SH-SY5Y (cell line): ENCODE measurements around the gene HTR4.

ENCODE experiments used
- GATA2 ChIP-seq: IDR thresholded peaks from 2 replicates; pipeline ENCODE4 v1.6.1; 2011; ENCODE audit warnings: mild to moderate bottlenecking, low read depth, low read length
- GATA3 ChIP-seq: IDR thresholded peaks from 2 replicates; pipeline ENCODE4 v1.6.1; 2011; ENCODE audit warnings: low read depth, mild to moderate bottlenecking, low read length, moderate library complexity

Gene HTR4, protein sequence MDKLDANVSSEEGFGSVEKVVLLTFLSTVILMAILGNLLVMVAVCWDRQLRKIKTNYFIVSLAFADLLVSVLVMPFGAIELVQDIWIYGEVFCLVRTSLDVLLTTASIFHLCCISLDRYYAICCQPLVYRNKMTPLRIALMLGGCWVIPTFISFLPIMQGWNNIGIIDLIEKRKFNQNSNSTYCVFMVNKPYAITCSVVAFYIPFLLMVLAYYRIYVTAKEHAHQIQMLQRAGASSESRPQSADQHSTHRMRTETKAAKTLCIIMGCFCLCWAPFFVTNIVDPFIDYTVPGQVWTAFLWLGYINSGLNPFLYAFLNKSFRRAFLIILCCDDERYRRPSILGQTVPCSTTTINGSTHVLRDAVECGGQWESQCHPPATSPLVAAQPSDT

DNA sequence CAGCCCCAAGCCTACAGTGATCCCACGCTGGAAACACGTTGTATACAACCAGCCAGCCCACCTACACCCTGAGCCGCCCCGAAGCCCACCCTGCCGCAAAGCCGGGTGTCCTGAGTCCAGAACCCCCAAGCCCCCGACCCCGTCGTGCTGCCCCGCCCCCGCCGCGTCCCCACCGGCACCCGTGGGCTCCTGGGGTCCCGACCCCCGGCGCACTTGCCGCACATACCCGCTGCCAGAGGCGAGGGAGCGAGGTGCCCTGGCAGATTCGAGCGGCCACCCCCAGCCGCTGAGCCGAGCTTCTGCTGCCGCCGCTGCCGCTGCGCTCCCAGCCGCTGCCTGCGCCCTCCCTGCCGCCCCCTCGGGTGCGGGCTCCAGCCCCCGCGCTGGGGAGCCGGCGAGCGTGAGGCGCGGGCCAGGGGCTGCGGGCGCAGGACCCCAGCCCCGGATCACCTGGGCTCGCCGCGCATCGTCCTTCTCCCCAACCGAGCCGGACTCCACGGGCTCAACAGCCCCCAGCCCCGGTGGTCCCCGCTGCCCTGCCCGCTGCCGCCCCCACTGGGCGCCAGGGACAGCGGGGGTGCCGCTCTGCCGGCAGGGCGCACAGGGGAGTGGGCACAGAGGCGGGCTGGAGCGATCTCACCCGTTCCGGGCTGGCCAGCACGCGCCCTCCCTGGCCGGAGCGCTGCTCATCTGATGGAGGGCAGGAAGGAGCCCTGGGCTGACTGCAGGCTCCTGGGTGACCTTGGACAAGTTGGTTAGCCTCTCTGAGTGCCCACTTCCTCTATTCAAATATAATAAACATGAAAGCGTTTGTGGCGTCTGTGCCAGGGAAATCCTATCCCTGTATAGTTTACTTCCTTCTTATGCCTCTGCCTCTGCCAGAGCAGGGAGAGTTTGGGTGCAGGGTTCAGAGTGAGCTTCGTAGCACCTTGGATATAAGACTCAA lies at the start of gene HTR4:
TSS of gene HTR4 (minus strand) at position 692 of the 946 bp plus-strand sequence. CDS start 17,513 bp downstream, outside the sequence.
- no peak for TF ChIP-seq GATA3
- TF ChIP-seq GATA2, result no peak

DNA sequence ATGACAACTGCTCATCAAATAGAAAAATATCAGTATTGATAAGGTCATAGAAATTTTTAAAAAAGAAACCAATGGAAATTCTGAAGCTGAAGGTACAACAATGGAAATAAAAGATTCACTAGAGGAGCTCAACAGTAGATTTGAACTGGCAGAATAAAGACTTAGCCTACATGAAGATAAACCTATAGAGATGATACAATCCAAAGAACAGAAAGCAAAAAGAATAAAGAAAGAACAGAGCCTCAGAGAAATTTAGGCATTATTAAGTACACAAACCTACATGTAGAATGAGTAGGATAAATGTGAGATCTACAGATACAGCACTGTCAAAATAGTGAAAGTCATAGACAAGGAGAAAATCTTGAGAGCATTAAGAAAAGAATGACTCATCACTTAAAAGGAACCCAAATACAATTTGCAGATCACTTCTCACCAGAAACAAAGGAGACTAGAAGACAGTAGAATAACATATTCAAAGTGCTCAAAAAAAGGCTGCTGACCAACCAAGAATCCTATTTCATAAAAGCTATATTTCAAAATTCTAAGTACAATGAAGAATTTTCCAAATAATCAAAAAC lies 47.8 kb upstream of the HTR4 start:
- no peak for TF ChIP-seq GATA2
- TF ChIP-seq GATA3, result no peak

DNA sequence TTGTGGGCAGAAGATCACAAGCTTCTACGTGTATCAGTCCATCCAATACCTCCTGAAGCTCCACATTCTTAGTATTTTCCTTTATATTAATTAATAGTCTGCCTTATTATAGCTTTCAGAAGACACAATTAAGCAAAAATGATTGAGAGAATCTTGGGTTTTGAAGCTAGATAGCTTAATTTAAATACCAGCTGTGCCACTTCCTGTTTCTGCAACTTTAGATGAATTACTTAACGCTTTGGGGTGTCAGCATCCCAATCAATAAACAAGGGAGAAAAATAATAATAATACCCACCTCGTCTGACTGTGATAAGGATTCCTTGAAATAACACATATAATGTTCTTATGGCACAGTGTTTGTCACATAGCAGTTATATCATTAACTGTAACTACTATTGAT lies 44.7 kb upstream of the HTR4 start:
- TF ChIP-seq GATA2, result no peak

DNA sequence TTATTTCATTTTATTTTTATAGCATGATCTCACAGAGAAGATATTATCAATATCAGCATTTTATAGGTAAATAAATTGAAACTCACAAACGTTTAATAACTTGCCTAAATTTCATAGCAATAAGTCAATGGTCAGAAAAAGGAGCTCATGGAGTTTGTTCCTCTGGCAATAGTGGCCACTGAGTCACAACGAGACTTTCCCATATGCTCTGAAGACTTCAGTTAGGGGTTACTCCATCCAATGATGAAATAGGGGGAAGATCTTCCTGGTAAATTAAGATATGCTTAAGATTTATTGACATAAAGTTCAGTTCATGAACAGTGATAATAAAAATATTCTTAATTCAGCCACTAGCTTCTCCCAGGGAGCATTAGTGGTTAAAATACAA lies 43.5 kb upstream of the HTR4 start:
- no peak for TF ChIP-seq GATA2

DNA sequence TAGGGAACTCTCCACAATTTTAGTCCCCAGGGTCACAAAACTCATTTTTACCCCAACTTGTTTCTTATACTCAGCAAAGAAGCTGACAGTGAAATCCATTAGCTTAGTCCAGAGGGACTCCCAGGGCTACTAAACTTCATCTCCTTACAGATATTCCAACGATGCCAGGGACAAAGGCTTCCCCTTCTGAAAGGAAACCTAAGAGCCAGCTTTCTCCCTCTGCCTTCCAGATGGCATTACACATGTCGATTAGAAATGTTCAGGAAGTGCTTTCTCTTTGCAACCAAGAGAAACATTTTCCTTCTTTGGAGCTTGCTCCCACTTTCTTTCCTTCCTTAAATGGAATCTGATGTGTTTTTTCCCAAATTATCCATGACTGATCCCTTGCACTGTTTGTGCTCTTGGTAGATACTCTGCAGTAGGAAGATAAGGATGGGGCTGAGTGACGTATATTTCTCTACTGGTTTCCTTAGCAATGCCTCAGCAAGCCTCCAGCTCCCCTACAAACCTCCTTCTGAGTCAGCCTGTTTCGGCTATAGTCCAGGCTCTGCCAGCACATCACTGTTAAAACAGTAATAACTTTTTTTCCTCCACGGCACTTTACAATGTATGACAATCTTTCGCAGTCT lies 43.0 kb upstream of the HTR4 start:
- TF ChIP-seq GATA2, result no peak
- no peak for TF ChIP-seq GATA3

DNA sequence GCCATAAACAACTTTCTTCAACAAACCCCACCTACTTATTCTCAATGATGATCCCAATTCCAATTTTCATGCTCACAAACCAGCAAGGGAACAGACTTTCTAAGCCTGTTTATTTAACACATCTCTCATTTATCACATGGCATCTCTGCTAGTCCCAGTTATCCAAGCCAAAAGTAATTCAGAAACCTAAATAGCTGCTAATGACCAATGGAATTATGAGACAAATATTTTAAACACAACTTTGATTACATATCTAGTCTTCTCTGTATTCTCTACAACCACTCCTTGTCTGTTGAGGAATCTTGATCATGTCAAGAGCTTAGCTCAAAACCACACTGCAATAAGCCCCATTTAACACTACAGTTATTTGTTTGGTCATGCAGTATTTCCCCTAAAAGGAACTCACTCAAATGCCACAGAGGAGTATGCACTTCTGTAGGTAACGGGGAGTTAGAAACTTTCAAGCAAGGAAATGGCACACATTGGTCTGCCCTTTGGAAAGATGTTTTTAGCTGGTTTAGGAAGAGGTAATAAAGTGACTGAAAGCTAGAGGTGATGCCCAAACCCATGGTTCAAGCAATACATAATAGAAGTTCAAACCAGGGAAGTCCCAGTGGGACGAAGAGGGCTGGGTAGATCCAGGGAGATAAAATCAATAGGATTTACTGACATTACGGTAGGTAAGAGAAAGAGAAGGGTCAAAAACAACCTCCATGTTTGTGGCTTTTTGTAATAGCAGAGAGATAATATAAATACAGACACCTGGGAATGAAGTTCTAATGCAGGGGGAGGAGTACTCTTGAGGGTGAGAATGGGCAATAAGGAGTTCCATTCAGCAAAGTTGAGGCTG lies 42.1 kb upstream of the HTR4 start:
- no peak for TF ChIP-seq GATA3
- no peak for TF ChIP-seq GATA2

DNA sequence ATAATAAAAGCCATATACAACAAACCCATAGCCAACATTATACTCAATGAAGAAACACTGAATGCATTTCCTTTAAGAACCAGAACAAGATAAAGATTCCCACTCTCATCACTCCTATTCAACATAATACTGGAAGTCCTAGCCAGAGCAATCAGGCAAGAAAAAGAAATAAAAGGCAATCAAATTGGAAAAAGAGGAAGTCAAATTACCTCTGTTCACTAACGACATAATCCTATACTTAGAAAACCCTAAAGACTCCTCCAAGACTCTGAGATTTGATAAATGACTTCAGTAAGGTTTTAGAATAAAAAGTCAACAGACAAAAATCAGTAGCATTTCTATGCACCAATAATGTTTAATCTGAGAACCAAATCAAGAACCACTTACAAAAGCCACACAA lies 36.6 kb upstream of the HTR4 start:
- TF ChIP-seq GATA2 (no peak), GATA3 (no peak)

DNA sequence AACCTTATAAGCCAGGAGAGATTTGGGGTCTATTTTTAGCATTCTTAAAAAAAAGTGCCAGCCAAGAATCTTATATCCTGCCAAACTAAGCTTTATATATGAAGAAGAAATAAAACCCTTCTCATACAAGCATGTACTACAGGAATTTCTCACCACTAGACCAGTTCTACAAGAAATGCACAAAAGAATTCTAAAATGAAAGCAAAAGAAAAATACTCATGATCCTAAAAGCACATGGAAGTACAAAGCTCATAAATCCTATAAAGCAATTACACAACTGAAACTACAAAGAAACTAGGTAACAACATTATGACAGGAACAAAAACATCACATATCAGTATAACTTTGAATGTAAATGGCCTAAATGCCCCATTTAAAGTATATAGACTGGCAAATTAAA lies 34.5 kb upstream of the HTR4 start:
- no peak for TF ChIP-seq GATA3
- no peak for TF ChIP-seq GATA2

DNA sequence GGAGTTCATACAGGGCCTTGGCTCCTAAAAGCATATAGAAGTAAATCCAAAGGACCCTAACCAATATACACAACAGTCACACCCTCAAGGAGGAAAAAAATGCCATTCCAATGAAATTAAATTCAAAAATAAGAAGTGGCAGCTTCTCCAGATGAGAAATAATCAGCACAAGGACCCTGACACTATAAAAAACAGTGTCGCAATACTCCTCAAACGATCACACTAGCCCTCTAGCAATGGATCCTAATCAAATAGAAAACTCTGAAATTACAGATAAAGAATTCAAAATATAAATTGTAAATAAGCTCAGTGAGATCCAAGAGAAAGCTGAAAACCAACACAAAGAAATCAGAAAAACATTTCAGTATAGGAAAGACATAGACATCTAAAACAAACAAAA lies 33.5 kb upstream of the HTR4 start:
- TF ChIP-seq GATA2 (no peak), GATA3 (no peak)

DNA sequence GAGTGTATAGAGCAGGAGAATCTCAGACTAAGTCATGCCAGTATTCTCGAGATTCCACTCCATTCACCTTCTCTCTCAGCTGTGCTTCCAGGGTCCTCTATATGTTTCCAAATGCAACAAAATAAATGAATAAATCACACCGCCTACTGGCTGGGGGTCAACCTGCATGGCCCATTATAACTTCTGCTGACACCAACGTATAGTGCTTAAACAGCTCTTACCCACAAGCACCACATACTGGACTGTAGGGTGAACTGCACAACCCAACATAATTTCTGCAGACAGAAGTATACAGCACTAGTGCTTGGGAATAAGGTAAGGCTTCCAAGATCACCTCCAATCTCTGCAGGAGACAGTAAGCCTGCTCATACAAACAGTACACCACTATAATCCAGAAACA lies 33.1 kb upstream of the HTR4 start:
- no peak for TF ChIP-seq GATA2
- TF ChIP-seq GATA3, result no peak

DNA sequence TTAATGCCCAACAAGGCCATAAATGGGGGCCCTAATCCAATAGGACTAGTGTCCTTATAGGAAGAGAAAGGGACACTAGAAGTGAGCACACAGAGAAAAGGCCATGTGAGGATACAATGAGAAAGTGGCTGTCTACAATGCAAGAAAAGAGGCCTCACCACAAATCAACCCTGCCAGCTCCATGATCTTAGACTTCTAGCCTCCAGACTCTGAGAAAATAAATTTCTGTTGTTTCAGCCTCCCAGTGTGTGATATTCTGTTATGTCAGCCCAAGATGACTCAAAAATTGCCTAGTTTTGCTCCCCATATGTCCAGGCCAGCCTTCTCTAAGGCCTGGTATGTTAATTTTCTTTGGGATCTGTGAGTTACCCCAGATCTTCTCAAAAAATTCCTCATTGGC lies 32.3 kb upstream of the HTR4 start:
- no peak for TF ChIP-seq GATA2

DNA sequence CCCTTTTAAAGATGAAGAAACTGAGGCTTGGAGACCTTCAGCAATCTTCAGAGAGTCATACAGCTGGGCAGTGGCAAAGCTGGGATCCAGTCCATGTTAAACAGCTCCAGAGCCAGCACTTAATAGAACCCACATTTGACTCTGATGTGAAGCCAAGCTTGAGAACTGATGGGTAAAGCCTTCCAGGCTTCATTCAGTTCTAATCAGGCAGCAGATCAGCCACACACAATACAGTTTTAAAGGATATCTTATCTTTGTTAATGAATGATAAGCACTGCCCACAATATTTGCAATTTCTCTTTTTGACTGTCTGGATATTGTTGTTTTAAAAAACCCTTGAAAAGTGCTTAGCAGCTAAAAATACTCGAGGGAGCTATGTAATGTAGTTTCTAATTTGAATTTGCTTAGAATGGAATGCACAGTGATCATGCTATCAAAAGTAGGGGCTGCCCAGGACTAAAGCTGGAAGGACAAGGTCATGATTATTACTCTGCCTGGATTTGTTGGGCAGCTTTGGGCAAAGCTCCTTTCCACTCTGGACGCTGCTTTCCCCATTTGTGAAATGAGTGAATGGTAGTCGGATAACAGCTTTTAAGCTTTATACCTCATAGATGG lies 31.3 kb upstream of the HTR4 start:
- peak; percentile 98 for TF ChIP-seq GATA3
- TF ChIP-seq GATA2, result peak; percentile 97

DNA sequence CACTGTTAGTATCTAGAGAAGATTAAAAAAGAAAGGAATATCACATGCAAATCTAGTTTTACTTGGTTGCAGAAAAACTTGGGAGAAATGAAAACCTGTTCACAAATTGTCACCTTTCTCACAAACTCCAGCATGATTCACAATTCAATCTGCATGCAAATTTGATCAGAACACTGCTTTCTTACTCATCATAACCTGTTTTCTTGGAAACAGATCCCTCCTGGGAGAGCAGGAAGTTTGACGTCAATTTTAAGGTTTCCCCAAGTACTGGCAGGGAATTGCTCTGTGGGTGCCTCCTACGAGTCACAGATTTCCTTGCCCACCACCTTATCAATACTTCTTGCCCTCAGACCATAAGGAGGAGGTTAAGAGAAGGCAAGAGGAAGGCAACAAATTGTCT lies 30.2 kb upstream of the HTR4 start:
- TF ChIP-seq GATA2 (no peak), GATA3 (no peak)

DNA sequence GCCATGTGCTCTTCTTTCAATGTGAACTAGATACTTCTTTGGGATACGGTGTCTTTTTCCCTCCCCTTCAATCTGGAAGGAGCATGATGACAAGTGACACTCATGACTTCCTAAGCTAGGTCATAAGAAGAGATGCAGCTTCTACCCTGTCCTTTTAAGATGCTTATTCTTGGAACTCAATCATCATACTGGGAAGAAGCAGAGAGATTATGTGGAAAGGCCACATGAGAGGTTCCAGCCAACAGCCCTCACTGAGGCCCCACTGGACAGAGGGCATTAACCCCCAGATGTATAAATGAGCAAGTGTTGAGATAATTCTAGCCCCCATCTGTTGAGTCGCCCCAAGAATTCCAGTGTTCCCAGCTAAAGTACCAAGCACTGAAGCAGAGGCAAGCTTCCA lies 29.3 kb upstream of the HTR4 start:
- TF ChIP-seq GATA3 (no peak), GATA2 (no peak)
